ENCODE data around the gene ARID3C.
"Not testable (repeated sequence)": the region's sequence is repeated elsewhere in the genome, so short reads cannot be mapped to it uniquely, and the experiment has no call there.

The ARID3C gene

DNA sequence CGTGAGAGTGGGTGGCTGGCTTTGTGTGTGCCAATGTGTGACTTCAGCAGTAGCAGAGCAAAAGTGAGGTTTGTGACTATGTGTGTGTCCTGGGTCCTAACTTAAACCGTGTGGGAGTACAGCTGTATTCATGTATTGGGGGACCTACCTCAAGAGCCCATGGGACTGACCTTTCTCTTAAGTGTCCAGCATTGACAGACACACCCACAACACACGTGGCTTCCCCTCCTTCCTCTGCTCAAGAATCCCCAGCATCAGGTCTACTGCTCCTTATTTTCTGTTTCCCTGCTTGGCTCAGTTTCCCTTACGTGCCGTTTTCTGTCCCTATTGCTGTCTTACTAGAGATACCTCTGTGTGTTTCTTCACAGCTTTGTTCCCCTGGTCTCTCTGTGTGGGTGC lies 23.7 kb upstream of the ARID3C start:
- in situ Hi-C loops (cut with HindIII; ENCODE audit: low sequenced_read_pairs): no loop called here

DNA sequence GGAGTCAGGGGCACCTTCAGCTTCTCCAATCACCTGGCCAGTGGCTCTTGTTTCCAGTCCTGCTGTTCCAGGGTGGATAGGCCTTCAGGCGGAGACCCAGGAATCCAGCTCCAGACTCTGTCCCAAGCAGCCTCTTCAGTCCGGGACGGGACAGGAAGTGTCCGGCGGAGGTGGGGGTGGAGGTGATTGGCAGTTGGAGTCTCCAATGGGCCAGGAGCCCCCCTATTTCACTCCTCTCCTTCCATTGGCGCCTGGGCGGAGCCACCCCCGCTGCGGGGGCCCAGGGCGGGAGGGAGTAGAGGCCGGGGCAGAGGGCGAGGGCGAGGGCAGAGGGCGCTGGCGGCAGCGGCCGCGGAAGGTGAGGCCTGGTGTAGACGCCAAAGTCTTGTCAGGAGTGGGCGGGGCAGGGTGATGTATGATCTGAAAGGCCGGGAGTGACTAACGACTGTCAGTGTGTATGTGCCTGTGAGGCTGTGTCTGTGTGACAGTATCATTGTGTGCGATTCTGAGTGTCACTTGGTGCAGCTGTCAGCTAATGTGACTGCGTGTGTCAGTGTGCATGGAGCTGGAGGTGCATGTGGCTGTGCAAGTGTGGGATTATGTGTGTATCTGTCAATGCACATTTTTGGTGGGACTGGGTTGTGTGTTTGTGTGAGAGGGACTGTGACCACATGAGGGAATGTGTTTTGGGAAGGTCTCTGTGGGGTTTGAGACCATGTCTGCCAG lies 23.2 kb upstream of the ARID3C start, which contains the start of gene IL11RA:
Gene IL11RA, plus strand, starts transcription at position 310 of the 726 bp plus-strand sequence. CDS start 3,033 bp downstream, outside the sequence.
- in situ Hi-C loops (cut with HindIII; ENCODE audit: low sequenced_read_pairs): no loop called here

DNA sequence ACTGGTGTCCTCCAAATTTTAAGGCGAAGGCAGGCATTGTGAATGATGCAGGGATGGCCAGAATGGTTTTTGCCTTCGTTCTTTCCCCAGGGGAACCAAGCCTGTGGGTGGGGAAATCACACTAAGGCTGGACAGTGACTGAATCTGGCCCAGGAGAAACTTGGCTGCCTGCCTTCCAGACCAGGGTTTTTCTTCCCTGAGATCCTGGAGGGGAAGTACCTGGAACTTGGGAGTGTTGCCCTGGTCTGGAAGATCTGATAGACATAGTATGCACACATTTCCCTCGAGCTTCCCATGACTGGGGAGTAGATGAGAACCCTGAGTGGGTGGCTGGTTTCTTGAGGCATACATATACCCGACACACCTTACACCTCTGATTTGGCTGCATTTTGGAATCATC lies 22.5 kb upstream of the ARID3C start:
- in situ Hi-C loops (cut with HindIII; ENCODE audit: low sequenced_read_pairs): no loop called here

DNA sequence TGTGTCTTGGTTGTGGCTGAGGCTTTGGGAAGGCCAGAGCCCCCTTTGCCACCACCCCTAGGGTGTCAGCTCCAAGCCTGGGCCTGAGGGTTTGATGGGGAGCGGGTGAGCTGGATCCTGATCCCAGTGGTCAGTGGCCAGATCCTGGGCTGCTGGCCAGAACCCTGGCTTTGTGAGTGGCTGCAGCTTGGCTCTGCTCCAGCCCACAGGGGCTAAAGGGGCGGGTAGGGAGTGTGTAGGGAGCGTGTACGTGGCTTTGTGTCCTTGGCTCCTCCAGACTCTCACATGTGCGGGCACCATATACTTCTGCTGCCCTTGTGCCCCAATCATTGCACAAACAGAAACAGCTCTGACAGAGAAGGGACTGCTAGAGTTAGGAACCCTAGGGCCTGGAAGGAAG lies 21.9 kb upstream of the ARID3C start:
- in situ Hi-C loops (cut with HindIII; ENCODE audit: low sequenced_read_pairs): no loop called here

DNA sequence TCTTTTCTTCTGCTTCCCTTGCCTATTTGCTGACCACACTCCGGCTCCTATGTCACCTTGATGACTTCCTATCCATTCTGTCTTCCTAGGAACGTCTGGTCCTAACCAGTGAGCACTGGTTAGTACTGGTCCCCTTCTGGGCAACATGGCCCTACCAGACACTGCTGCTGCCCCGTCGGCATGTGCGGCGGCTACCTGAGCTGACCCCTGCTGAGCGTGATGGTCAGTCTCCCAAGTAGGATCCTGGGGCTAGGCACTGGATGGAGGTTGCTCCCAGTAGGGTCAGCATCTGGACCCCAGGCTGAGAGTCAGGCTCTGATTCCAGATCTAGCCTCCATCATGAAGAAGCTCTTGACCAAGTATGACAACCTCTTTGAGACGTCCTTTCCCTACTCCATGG lies 19.8 kb upstream of the ARID3C start:
- in situ Hi-C loops (cut with HindIII; ENCODE audit: low sequenced_read_pairs): no loop called here

DNA sequence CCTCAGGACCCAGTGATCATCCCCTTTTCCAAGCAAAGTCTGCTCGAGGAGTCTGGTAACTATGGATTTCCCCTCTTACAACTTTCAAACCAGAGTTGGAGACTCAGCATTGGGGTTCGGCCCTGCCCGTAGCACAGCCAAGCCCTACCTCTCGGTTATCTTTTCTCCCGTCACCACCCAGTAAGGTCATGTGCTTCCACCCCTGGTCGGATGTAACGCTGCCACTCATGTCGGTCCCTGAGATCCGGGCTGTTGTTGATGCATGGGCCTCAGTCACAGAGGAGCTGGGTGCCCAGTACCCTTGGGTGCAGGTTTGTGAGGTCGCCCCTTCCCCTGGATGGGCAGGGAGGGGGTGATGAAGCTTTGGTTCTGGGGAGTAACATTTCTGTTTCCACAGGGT lies 18.8 kb upstream of the ARID3C start:
- in situ Hi-C loops (cut with HindIII; ENCODE audit: low sequenced_read_pairs): no loop called here

DNA sequence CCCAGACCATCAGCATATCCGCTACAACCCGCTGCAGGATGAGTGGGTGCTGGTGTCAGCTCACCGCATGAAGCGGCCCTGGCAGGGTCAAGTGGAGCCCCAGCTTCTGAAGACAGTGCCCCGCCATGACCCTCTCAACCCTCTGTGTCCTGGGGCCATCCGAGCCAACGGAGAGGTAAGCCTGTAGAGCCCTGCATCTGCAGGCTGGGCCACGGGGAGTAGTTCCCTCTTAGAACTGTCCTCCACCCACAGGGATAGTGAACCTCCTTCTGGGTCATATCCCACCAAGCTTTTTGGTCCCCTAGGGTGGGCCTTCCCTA lies 18.2 kb upstream of the ARID3C start:
- in situ Hi-C loops (cut with HindIII; ENCODE audit: low sequenced_read_pairs): no loop called here

DNA sequence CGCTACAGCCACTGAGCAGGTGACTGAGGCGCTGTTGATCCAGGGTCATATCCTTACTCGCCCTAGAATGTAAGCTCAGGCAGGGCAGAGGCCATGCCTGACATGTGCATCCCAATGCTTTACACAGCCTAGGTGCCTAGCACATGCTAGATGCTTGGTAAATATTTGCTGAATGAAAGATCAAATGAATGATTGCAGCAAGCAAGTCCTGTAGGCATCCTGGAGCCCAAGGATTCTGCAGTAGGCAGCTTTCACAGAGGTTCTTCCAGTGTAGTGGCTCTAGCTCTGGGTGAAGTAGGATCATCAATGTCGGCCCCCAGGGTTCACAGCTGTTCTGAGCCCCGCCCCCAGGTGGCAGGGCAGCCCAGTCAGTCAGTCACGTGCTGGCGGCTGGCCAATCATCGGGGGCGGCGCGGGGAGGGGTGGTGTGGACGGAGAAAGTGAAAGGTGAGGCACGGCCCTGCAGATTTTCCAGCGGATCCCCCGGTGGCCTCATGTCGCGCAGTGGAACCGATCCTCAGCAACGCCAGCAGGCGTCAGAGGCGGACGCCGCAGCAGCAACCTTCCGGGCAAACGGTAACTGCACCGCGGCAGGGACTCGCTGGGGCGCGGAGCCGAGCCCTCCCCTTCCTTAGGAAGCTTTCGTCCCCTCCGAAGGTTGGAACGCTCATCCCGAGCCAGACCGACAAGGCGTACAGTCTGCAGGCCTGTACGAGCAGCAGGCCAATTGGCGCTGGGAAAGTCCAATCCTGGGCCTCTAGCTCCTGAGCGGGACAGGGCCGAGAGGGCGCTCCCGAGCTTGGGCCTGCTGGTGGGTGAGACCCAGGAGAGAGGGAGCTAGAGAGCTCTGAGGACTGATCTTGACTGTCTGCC lies 17.6 kb upstream of the ARID3C start, which contains the start of gene GALT:
Gene GALT, plus strand, starts transcription at position 465 of the 873 bp plus-strand sequence. Its CDS starts 30 bp downstream, at position 495.
- in situ Hi-C loops (cut with HindIII; ENCODE audit: low sequenced_read_pairs): no loop called here

DNA sequence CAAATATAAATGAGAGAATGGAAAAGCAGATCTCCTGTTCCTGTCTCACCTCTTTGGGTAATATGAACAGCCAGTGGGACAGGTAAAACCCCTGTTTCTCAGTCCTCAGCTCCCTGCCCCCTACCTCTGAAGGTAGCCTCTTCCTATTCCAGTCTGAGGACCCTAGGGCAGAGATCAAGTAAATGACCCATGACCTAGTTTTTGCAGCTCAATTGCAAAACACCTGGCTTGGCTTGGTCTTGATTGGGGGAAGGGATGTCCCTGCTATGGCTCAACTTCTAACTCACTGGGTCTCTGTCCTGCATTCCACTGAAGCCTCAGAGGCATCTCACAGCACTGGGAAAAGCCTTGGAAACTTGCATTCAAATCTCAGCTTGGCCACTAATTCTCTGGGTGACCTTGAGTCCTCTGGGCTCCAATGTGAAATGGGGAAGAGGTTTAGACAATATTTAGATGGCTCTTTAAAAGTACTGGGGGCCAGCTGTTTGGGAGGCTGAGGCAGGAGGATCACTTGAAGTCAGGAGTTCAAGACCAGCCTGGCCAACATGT lies 16.0 kb upstream of the ARID3C start:
- in situ Hi-C loops (cut with HindIII; ENCODE audit: low sequenced_read_pairs): no loop called here

DNA sequence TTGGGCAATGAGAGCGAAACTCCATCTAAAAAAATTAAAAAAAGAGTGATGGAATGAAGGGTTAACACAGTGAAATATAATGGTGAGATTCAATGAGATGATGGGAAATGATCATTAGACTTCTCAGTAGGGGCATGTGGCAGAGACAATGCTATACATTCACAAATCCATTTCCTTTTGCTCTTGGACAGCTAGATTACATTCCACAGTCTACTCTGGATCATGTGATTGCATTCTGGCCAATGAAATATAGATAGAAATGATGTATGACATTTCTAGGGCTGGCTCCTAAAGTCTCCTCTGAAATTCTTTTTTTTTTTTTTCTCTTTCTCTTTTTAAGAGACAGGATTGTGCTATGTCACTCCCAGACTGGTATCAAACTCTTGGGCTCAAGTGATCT lies 13.8 kb upstream of the ARID3C start:
- in situ Hi-C loops (cut with HindIII; ENCODE audit: low sequenced_read_pairs): no loop called here

DNA sequence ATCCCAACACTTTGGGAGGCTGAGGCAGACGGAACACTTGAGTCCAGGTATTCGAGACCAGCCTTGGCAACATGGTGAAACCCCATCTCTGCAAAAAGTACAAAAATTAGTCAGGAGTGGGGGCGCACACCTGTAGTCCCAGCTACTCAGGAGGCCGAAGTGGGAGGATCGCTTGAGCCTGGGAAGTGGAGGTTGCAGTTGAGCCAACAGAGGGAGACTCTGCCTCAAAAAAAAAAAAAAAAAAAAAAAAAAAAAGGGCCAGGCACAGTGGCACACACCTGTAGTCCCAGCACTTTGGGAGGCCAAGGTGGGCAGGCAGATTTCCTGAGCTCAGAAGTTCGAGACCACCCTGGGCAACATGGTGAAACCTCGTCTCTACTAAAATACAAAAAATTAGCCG lies 10.5 kb upstream of the ARID3C start:
- in situ Hi-C loops (cut with HindIII; ENCODE audit: low sequenced_read_pairs): not testable (repeated sequence)

DNA sequence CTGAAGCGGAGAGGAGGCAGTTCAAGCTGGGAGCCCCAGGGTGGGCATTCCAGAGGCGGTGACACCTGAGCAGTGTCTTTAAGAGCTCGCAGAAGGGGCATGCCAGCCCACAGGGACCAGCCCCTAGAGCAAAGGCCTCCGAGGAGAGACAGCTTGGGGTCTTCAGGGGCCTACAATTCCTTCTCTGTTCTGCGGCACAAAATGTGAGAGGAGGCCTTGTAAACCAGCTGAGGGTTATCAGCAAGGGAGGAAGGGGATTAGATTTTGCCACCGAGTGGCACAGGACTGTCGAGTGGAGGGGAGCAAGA lies 9.2 kb upstream of the ARID3C start:
- in situ Hi-C loops (cut with HindIII; ENCODE audit: low sequenced_read_pairs): no loop called here

DNA sequence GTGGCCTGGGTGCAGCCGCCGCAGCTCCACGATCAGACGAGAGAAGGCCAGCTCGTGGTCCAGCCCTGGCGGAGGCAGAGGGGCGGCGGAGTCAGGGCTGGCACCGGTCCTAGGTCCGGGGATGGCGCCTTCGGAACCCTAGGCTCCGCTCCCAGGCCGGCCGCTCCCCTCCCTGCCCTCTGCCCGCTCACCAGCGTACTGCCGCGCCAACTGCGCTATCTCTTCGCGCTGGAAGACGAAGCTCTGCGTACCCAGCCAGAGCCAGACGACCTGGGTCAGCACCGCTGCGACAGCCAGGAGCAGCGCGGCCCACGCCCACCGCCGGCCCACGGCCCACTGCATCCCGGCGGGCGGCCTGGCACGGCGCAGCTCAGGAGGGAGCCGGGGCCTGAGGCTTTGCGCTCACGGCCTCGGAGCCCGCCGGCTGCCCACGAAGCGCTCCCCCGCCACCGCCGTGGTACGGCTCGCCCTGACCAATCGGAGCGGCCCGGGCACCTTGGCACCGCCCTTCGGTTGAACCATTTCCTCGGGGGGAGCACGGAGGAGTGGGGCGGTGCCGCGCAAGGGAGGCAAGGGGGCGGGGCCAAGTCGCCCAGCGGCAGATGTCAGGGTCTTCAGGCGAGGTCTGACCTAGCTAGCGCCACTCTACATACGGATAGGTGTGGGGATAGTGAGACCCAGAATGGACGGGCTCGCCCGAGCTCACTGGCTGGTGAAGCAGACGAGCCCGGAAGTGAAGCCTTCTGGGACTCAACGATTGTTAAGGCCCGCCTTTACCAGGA lies 8.7 kb upstream of the ARID3C start, which contains the start of gene SIGMAR1:
Gene SIGMAR1, minus strand, starts transcription at position 432 of the 782 bp plus-strand sequence. Its CDS starts 90 bp downstream, at position 342.
- in situ Hi-C loops (cut with HindIII; ENCODE audit: low sequenced_read_pairs): no loop called here

DNA sequence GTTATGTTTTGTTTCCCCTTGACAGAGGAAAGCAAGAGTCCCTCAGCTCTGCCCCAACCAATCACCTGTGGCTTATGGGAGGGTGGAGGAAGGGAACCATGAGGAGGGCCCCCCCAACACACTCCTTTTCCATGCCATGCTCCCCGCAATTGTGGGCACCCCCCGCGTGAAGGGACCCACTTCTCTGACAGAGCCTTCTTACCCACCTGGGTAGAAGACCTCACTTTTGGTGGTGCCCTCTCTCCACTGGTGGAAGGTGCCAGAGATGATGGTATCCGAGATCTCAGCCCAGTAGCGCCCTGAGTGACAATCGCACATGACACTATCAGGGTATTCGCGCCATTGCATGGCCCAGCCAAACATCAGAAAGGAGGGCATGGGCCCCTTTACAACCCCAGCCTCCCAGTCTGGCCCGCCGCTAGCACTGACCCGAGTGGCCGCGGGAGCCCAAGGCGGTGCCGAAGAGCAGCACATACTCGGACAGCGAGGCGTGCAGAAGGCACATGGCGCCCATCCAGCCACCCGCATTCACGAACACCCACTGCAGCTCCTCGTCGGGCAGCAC lies 8.0 kb upstream of the ARID3C start:
- in situ Hi-C loops (cut with HindIII; ENCODE audit: low sequenced_read_pairs): no loop called here

DNA sequence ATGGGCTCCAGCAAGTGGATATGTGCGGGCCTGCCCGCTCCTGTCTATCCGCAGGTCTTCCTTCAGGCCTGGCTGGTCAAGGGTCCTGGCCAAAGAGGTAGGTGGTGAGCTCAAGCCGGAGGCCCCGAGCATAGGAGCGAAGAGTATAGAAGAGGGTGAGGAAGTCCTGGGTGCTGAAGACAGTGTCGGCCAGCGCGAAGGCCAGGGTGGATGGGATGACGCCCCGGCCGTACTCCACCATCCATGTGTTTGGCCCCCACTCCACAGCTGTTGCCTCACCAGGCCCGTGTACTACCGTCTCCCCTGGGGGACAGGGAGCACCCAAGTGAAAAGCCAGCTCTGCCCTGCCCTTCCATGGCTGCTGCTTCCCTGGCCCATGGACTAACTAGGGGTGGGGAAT lies 6.7 kb upstream of the ARID3C start:
- in situ Hi-C loops (cut with HindIII; ENCODE audit: low sequenced_read_pairs): no loop called here

DNA sequence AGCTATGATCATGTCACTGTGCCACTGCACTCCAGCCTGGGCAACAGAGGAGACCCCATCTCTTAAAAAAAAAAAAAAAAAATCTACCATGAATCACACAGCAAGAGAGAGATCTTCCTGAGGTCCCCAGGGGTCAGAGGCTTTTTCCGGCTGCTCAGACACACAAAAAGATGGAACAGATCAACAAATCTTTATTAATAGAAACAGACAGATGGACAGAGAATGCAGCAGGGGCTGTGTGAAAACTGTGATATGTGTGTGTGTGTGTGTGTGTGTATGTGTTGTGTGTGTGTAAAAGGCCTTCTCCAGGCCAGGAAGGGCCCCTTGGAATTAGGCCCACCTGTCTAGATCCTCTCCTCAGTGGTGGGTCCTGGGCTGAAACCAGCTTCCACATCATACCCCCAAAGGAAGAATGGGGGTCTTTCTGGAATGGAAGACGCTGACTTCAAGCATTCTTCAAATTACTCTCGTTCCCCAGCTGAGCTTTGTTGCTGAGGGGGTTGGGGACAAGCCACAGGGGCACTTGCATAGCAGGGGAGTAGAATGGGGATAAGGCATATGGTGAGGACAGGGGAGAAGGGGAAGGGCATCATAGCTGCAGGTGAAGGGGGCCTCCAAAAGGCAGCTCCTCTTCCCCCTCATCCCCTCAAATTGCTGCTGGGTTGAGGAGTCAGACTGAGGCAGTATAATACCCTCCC lies 5.8 kb upstream of the ARID3C start:
- in situ Hi-C loops (cut with HindIII; ENCODE audit: low sequenced_read_pairs): no loop called here

DNA sequence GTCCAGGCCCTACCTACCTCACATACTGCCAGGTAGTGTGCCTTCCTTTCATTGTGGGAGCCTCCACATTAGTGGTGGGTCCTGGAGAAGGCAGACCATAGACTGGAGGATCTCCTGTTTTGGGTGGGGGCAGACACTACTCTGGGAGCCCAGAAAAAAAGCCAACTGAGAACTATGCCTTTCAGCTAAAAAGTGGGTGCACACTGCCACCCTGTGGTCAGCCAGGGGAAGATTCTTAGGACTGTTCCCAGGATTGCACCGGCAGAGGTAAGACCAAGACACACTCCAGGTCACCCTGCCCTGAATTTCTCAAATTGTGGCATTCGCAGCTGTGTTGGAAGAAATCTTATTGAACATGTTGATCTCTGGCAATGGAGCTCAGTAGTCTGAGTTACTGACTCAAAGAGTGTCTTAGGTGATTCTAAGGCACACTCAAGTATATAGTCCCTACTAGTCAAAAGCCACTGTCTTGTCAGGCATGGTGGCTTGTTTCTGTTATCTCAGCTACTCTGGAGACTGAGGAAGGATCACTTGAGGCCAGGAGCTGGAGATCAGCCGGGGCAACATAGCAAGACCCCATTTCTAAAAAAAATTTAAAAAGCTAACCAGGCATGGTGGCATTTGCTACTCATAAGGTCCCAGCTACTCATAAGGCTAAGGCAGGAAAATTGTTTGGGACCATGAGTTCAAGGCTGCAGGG lies 5.1 kb upstream of the ARID3C start:
- in situ Hi-C loops (cut with HindIII; ENCODE audit: low sequenced_read_pairs): no loop called here

DNA sequence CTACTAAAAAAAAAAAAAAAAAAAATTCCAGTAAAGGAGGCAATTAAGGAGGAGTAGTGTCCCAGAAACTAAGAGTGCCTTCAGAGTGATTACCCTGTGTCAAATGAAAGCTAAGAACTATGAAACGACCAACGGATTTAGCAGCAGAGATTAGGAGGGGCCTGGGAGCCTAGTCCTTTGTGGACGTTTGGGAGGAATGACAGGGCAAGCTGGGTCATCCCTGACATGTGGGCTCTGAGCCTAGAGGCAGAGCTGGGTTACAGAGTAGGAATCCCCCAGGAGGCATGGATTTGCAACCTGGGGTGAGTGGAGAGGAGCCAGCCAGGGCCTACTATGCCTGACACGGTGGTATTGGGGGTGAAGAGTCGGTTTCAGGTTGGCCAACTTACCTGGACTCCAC lies 4.3 kb upstream of the ARID3C start:
- in situ Hi-C loops (cut with HindIII; ENCODE audit: low sequenced_read_pairs): no loop called here

DNA sequence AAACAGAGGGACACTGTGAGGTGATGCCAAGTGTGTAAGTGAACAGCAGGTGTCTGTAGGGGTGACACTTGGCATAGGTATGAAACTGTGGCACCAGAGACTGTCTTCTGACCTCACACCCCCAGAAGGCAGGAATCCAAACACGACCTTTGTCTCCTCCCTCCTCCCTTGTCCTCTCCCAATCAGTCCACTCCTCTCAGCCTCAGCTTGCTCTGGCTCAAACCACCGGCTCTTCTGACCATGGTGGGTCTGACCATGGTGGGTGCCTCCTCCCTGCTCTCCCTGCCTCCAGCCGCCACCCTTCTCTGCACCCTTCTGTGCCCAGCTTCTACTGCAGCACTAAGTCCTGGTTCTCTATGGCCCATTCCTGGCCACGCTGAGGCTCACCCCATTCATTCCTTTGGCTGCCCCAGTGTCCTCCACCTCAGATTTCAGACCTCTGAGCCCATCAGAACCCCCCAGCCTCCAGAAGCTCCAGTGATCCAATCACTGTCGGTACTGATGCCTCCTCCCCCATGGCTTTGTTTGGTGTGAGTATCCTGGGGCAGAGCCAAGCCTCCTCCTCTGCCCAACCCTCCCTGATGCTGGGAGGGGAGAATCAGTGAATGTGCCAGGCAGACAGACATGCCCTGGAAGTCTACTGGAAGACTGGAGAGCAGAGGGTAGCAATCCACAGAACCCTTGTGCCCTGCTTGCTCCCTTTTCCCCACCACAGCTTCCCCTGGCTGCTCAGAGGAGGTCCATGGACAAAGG lies 1.7 kb upstream of the ARID3C start:
- in situ Hi-C loops (cut with HindIII; ENCODE audit: low sequenced_read_pairs): no loop called here
